ENCODE measurements around the gene CNOT9. TPM values are rescaled to one million over a fixed set of nuclear protein-coding genes. Genes with fewer than 3 reads are reported as not detected.
"Not testable (repeated sequence)": the region's sequence is repeated elsewhere in the genome, so short reads cannot be mapped to it uniquely, and the experiment has no call there.

The CNOT9 gene
- total and polyA plus RNA-seq, 10 of the 15 experiments (the other 5 are each of a cell fraction or from before 2014, with no cell fraction given), result 51.0 to 172 (median 98.2) TPM

DNA sequence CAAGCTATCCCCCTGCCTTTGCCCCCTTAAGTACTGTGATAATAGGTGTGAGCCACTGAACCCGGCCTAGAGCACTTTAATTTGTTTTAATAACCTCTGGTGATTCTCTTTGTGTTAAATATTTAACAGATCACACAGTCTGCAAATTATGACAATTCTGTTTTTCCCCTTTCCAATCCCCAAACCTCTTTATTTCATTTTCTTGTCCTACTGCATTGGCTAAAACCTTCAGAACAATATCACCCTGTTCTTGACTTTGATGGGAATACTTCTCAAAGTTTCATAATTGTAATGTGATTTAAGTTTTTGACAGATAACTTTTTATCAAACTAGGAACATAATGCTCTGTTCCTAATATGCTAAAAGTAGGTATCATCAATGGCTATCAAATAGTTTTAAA, 45.0 kb upstream of the CNOT9 start:
- H3K9me3 ChIP-seq (replicated peaks; ENCODE audit: control insufficient read depth, insufficient read depth, low read length), result peaks cover 3% of the 10 kb centered on the region
- H3K79me2 ChIP-seq (ENCODE audit: control insufficient read depth, insufficient read depth, low read length), result no peaks in the 10 kb centered on the region; the same call in 1 of the 2 replicates
- CTCF ChIA-PET, result interaction anchor here (1.8 kb wide), 1 partner anchor 125 kb away, joined by 4 read pairs; no protein-coding TSS in a partner anchor
- H3K27me3 ChIP-seq (replicated peaks in 1 of 2; ENCODE audit: control insufficient read depth in 2 of 2, insufficient read depth in 2 of 2, low read length in 1 of 2), result no peaks in the 10 kb centered on the region
- no peak overlapping the region for H3K4me2 ChIP-seq (ENCODE audit: control insufficient read depth, insufficient read depth)
- POLR2A ChIA-PET, result no interaction called here
- no peak for DNase-seq (ENCODE audit: low read depth, low spot score)
- no TSS peak for BruUV-seq (replicated peaks)
- FAIRE-seq, result no peak
- peaks cover 5 to 9% of the 10 kb centered on the region in 2 experiments for H3K36me3 ChIP-seq (ENCODE audit: control insufficient read depth in 2 of 2, insufficient read depth in 2 of 2, low read length in 1 of 2)
- ATAC-seq, result no peak
- in situ Hi-C loops (cut with MboI), result no loop called here
- intact Hi-C loops (cut with micrococcal nuclease; ENCODE audit: unreplicated experiment), result no loop called here
- no peak overlapping the region for H2AFZ ChIP-seq (ENCODE audit: control insufficient read depth, low read depth, low read length)
- WGBS (ENCODE audit: insufficient coverage, insufficient replicate concordance, low lambda C conversion rate, missing lambda C conversion rate), result 100% methylated on average over 1 of the region's 1 CpG
- no peaks in the 10 kb centered on the region for H4K20me1 ChIP-seq (ENCODE audit: control insufficient read depth, insufficient read depth)
- SMC1A ChIA-PET (ENCODE audit: uncharacterized antibody, unreplicated experiment), result interaction anchor here (1.3 kb wide), 1 partner anchor 9 kb away, joined by 4 read pairs; no protein-coding TSS in a partner anchor
- RAD21 ChIA-PET (ENCODE audit: unreplicated experiment), result no interaction called here
- peaks cover 11% of the 10 kb centered on the region for H3K4me1 ChIP-seq (ENCODE audit: control insufficient read depth, insufficient read depth, low read length)
- H3K9ac ChIP-seq (ENCODE audit: control insufficient read depth, insufficient read depth, low read length), result no peak overlapping the region
- no peak for TF ChIP-seq RELA (IDR thresholded peaks at IDR 0.05; ENCODE audit: borderline replicate concordance, partially characterized antibody)
- TF ChIP-seq LARP7 (IDR thresholded peaks at IDR 0.05), result no peak
- H3K4me3 ChIP-seq, result no peak overlapping the region
- H3K27ac ChIP-seq (ENCODE audit: control insufficient read depth, insufficient read depth), result no peak overlapping the region

DNA sequence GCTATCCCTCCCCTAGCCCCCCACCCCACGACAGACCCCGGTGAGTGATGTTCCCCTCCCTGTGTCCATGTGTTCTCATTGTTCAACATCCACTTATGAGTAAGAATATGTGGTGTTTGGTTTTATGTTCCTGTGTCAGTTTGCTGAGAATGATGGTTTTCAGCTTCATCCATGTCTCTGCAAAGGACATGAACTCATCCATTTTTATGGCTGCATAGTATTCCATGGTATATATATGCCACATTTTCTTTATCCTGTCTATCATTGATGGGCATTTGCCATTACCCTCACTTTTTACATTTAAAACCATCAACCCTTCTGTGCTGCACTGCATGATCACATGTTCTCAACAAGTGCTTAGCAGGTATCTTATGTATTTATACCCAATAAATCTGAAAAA, 40.2 kb upstream of the CNOT9 start:
- H3K36me3 ChIP-seq (ENCODE audit: control insufficient read depth in 2 of 2, insufficient read depth in 2 of 2, low read length in 1 of 2), result peaks cover 9 to 15% of the 10 kb centered on the region in 2 experiments
- DNase-seq (ENCODE audit: low read depth, low spot score); H3K79me2 ChIP-seq (ENCODE audit: control insufficient read depth, insufficient read depth, low read length); BruUV-seq (replicated peaks); H4K20me1 ChIP-seq (ENCODE audit: control insufficient read depth, insufficient read depth); H3K9me3 ChIP-seq (replicated peaks; ENCODE audit: control insufficient read depth, insufficient read depth, low read length); ATAC-seq; RAD21 ChIA-PET (ENCODE audit: unreplicated experiment); H3K4me3 ChIP-seq; H3K27ac ChIP-seq (ENCODE audit: control insufficient read depth, insufficient read depth); H2AFZ ChIP-seq (ENCODE audit: control insufficient read depth, low read depth, low read length); H3K27me3 ChIP-seq (replicated peaks in 1 of 2; ENCODE audit: control insufficient read depth in 2 of 2, insufficient read depth in 2 of 2, low read length in 1 of 2); intact Hi-C loops (cut with micrococcal nuclease; ENCODE audit: unreplicated experiment); H3K4me1 ChIP-seq (ENCODE audit: control insufficient read depth, insufficient read depth, low read length); in situ Hi-C loops (cut with MboI); H3K9ac ChIP-seq (ENCODE audit: control insufficient read depth, insufficient read depth, low read length); FAIRE-seq; H3K4me2 ChIP-seq (ENCODE audit: control insufficient read depth, insufficient read depth): not testable (repeated sequence)
- ChIA-PET POLR2A (interaction anchor here (1.2 kb wide), 1 partner anchor 11 kb away, joined by 3 read pairs; no protein-coding TSS in a partner anchor), SMC1A (ENCODE audit: uncharacterized antibody, unreplicated experiment) (interaction anchor here (1.0 kb wide), 1 partner anchor 11 kb away, joined by 3 read pairs; no protein-coding TSS in a partner anchor), CTCF (interaction anchor here (0.7 to 2.2 kb wide), 2 partner anchors 11 to 37 kb away, joined by 3 to 6 read pairs; no protein-coding TSS in a partner anchor)
- 100% methylated on average over 2 of the region's 2 CpGs for WGBS (ENCODE audit: insufficient coverage, insufficient replicate concordance, low lambda C conversion rate, missing lambda C conversion rate)

Data from GM12878 (cell line).